WERI-Rb-1 (cell line): ENCODE data around the gene ROBO1.

Experiments
- DNase-seq: peaks from one replicate; pipeline ENCODE4 v3.0.0-alpha.2; 2020
- H3K27ac ChIP-seq: fragments of 250-450 bp; sonication (Bioruptor Pico); 2 replicates; pipeline ENCODE4 v1.5.1; 2020; ENCODE audit warnings: mild to moderate bottlenecking, moderate library complexity
- H3K27me3 ChIP-seq: fragments of 250-450 bp; sonication (Bioruptor Pico); 2 replicates; pipeline ENCODE4 v1.5.1; 2021; ENCODE audit warnings: mild to moderate bottlenecking, low read depth, moderate library complexity; ENCODE audit not compliant: insufficient read depth, severe bottlenecking
- H3K36me3 ChIP-seq: fragments of 250-450 bp; sonication (Bioruptor Pico); 2 replicates; pipeline ENCODE4 v1.5.1; 2020; ENCODE audit warnings: mild to moderate bottlenecking, moderate library complexity
- H3K4me3 ChIP-seq: 2 replicates; pipeline ENCODE4 v1.5.1; 2011; ENCODE audit warnings: low read depth, mild to moderate bottlenecking, control low read depth, low read length
- H3K9me3 ChIP-seq: fragments of 250-450 bp; sonication (Bioruptor Pico); 2 replicates; pipeline ENCODE4 v1.5.1; 2021; ENCODE audit warnings: mild to moderate bottlenecking, moderate library complexity; ENCODE audit not compliant: severe bottlenecking
- CTCF ChIP-seq: IDR thresholded peaks from 2 replicates; pipeline ENCODE4 v1.5.1; 2011; ENCODE audit warnings: low read depth, mild to moderate bottlenecking, control low read depth, inconsistent platforms, low read length

ROBO1 gene

GRCh38 chr3:79653266-79653830 is 114.5 kb downstream of the ROBO1 start:
- Histone ChIP-seq H3K27me3 (no peaks in the 10 kb centered on the region), H3K4me3 (no peak overlapping the region), H3K27ac (no peak overlapping the region), H3K36me3 (no peaks in the 10 kb centered on the region), H3K9me3 (no peaks in the 10 kb centered on the region)
- no peak for DNase-seq
- TF ChIP-seq CTCF = no peak

DNA sequence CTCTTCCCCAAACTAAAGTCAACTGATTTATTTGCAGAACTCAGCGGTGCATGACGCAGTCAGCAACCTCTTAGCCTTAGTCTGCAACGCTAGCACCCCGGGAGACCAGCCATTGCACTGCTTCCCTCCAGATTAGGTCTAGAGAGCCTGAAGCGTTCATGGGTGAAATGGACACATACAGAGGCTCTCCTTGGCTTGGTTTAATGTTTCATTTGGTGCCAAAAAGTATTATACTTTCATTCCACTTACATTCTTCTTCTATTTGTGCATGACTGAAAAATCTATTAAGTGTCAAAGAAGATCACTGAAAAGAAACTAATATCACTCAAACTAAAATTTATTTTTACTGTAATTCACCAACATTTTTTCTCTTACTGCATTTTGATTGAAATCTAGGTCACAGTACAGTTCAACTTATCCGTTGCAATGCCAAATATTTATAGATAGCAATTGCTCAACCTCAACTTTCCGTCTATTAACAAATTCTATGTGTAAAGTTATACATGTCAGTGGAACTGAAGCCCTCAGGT is 116.2 kb downstream of the ROBO1 start:
- no peaks in the 10 kb centered on the region for H3K9me3 ChIP-seq
- no peaks in the 10 kb centered on the region for H3K27me3 ChIP-seq
- peak; percentile 14 for DNase-seq
- H3K36me3 ChIP-seq = no peaks in the 10 kb centered on the region
- H3K4me3 ChIP-seq = no peak overlapping the region
- H3K27ac ChIP-seq = no peak overlapping the region
- TF ChIP-seq CTCF = no peak

- no peaks in the 10 kb centered on the region for H3K9me3 ChIP-seq
- no peak overlapping the region for H3K27ac ChIP-seq
- no peak overlapping the region for H3K4me3 ChIP-seq
- TF ChIP-seq CTCF = no peak
- no peak for DNase-seq
- H3K36me3 ChIP-seq = no peaks in the 10 kb centered on the region
- H3K27me3 ChIP-seq = no peaks in the 10 kb centered on the region
Measured at GRCh38 chr3:79639855-79640254, 127.9 kb downstream of the ROBO1 start.

DNA sequence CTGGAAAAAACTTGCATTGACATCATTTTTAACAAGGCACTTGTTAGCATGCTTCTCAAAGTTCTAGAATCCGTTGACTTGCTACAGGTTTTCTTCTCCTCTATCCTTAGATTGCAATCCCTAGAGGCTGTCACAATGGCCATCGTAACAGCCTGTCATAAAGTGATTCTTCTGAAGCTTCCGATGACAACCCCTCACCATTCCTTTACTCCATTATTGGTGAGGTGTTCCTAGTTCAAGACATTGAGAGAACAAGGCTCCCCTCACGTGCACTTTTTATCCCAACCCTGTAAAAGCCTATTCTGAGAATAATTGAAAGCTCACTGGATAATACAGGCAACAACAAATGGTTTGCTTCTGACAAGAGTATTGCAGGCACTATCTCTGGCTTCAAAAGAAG is 131.4 kb downstream of the ROBO1 start:
- no peak overlapping the region for H3K27ac ChIP-seq
- H3K4me3 ChIP-seq = no peak overlapping the region
- H3K9me3 ChIP-seq = no peaks in the 10 kb centered on the region
- no peak for DNase-seq
- no peaks in the 10 kb centered on the region for H3K36me3 ChIP-seq
- no peak for TF ChIP-seq CTCF
- no peaks in the 10 kb centered on the region for H3K27me3 ChIP-seq

- Histone ChIP-seq H3K4me3 (no peak overlapping the region), H3K9me3 (no peaks in the 10 kb centered on the region), H3K36me3 (no peaks in the 10 kb centered on the region), H3K27me3 (no peaks in the 10 kb centered on the region), H3K27ac (no peak overlapping the region)
- TF ChIP-seq CTCF = no peak
- DNase-seq = no peak
Measured at GRCh38 chr3:79632842-79633241, 135.0 kb downstream of the ROBO1 start.

DNA sequence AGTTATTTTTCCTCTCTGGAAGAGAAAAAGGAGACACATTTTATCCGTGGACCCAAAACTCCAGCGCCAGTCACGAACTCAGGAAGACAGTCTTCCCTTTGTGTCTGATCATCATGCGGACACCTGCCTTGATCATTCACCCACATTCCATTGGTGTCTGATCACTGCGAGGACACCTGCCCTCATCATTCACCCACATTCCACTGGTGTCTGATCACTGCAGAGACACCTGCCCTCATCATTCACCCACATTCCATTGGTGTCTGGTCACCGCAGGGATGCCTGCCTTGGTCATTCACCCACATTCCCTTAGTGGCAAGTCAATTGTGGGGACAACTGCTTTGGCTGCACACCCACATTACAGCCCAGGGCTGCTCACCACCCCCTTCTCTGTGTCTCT is 148.9 kb downstream of the ROBO1 start:
- TF ChIP-seq CTCF = no peak
- Histone ChIP-seq H3K9me3 (no peaks in the 10 kb centered on the region), H3K27me3 (no peaks in the 10 kb centered on the region), H3K36me3 (no peaks in the 10 kb centered on the region), H3K4me3 (no peak overlapping the region), H3K27ac (no peak overlapping the region)
- DNase-seq = no peak
